Testis (tissue), 2 donors: ENCODE data around the gene ZNF845.

Experiments used
- CTCF ChIP-seq, 3 experiments: fragments of 450-650 bp in 2 of 3; fragments of 200-600 bp in 1 of 3; sonication (generic) in 1 of 3; IDR thresholded peaks; one replicate each; pipeline ENCODE4 v1.5.1; 2016 to 2019; ENCODE audit warnings: antibody characterized with exemption in 3 of 3, mild to moderate bottlenecking in 2 of 3, moderate library complexity in 1 of 3
- POLR2A ChIP-seq: fragments of 450-650 bp; IDR thresholded peaks from one replicate; pipeline ENCODE4 v1.6.1; 2017; ENCODE audit warnings: antibody characterized with exemption, mild to moderate bottlenecking, moderate library complexity

GRCh38 chr19:53311897-53312296 lies 21.7 kb upstream of the ZNF845 start:
- TF ChIP-seq POLR2A, result no peak
- no peak for TF ChIP-seq CTCF (IDR thresholded peaks at IDR 0.05)
